Ramos (cell line): Measurements from ENCODE around the gene MED13L.
"Not testable (repeated sequence)": the region's sequence is repeated elsewhere in the genome, so short reads cannot be mapped to it uniquely, and the experiment has no call there.

ENCODE experiments used
- in situ Hi-C: fragments of 300-500 bp; cut with MboI; formaldehyde crosslinking; loops from one replicate; pipeline ENCODE4 v1.14.3; 2022; ENCODE audit warnings: low sequenced_read_pairs; ENCODE audit not compliant: unreplicated experiment

MED13L gene

DNA sequence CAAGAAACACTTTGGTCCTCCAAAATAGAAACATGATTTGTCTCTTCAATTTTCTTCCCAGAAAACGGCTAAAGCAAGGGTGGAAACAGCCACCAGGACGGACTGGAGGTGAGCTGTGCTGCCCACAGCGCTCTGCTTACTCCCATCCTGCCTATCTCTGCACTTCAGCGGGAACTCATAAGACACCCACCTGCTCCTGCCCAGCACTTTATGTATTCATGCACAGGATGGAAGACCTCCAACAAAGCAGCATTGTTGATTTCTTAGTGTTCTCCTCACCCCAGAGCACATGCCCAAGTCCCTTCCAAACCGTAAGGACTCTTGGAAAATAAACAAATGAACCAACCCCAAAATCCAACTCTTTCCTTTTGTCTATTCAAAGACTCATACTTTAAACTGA, 277.2 kb downstream of the MED13L start:
- in situ Hi-C loops = no loop called here

DNA sequence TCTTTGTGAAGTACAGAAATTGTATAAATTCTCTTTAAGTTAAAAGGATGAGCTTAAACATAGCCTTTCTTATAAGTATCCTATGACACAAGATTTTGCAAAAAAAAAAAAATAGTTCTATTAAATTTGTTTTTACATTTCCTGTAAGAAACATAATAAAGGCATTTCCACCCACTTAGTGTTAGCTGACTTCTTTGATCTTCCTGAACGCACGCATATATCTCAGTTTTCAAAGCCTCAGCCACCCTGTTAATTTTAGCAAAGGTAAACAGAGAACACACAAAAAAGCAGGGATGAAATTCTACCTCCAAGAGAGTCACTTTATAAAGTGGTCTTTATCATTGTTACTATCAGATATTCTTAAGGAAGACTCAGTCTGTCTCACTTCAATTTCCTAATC, 277.9 kb downstream of the MED13L start:
- in situ Hi-C loops = loop anchor here (10.0 kb wide), 1 partner anchor 605 kb away; no protein-coding TSS in a partner anchor

DNA sequence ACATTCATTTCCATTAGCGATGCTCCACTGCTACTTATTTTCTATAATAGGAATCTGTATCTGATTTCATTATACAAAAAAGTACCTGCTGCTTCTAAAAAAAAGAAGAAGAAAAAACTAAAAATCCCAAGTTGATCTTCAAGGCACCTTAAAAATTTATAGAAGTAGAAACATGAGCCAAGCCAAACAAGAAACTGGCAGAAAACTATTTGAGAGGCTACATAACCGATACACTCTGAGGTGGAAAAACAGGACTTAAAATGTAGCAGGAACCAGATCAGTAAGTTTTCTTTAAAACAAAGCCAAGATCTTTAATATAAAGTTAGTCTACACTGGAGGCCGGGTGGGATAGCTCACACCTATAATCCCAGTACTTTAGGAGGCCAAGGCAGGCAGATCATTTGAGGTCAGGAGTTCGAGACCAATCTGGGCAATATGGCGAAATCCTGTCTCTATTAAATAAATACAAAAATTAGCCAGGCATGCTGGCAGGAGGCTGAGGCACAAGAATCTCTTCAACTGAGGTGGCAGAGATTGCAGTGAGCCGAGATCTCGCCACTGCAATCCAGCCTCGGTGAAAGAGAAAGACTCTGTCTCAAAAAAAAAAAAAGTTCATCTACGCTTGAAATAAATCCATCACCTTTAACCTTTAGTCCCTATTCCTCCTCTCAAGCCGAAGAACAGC, 278.6 kb downstream of the MED13L start:
- in situ Hi-C loops = loop anchor here (10.0 kb wide), 1 partner anchor 606 kb away; no protein-coding TSS in a partner anchor

DNA sequence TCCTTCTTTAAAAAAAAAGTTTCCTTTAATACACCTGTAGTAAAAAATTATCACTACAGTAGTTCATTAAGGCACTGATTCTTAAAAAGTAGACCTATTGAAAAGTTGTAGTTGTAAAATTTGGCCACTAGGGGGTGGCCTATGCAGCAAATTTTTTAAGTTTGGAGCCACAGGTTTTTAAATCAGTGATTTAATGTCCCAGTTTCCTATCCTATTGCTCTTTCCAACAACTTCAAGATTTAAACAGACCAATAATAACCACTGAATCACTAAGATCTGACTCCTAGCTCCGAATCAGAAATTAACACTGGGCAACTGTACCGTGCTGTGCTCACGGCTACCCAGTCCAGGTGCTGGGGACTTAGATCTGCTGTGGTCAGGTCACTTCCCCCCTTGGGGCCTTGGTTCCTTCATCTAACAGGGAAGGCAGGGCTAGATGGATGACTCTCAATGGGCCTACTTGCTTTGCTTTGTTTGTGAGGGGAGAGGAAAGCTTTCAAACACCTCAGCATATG, 279.3 kb downstream of the MED13L start:
- in situ Hi-C loops = loop anchor here (10.0 kb wide), 1 partner anchor 607 kb away; no protein-coding TSS in a partner anchor

DNA sequence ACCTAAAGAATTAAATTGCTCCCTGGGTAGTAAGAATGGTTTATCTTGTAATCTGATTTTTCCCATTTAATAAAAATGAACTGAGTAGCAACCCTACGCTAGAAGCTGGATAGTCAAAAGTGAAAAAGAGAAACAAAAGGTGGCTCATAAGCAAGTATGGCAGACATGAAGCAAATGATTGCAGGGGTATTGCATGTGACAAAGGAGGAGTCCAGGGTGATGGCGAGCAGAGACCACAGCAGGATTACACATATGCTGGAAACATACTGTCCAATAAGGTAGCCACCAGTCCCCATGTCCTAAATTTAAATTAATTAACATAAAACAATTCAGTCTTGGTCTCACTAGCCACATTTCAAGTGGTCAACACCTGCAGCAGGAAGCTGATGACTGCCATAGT, 283.8 kb downstream of the MED13L start:
- in situ Hi-C loops = loop anchor here (10.0 kb wide), 1 partner anchor 611 kb away; no protein-coding TSS in a partner anchor

DNA sequence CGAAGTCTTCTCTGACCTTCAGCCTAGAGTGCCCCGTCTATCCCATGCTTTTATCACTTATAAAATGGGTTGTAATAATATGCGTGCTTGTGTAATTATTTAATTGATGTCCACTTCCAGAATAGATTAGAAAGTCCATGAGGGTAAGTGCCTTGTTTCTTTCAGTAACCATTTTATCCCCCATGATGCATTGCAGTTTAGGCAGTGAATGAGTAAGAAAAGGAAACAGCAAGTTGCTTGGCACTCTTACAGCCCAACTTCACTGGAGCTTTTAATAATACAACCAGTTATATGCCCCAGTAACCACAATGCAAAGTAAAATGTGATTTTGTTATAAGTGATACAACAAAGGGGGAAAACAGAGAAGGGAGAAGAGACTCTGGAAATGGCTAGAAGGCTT, 287.3 kb downstream of the MED13L start:
- in situ Hi-C loops = loop anchor here (10.0 kb wide), 1 partner anchor 615 kb away; no protein-coding TSS in a partner anchor

DNA sequence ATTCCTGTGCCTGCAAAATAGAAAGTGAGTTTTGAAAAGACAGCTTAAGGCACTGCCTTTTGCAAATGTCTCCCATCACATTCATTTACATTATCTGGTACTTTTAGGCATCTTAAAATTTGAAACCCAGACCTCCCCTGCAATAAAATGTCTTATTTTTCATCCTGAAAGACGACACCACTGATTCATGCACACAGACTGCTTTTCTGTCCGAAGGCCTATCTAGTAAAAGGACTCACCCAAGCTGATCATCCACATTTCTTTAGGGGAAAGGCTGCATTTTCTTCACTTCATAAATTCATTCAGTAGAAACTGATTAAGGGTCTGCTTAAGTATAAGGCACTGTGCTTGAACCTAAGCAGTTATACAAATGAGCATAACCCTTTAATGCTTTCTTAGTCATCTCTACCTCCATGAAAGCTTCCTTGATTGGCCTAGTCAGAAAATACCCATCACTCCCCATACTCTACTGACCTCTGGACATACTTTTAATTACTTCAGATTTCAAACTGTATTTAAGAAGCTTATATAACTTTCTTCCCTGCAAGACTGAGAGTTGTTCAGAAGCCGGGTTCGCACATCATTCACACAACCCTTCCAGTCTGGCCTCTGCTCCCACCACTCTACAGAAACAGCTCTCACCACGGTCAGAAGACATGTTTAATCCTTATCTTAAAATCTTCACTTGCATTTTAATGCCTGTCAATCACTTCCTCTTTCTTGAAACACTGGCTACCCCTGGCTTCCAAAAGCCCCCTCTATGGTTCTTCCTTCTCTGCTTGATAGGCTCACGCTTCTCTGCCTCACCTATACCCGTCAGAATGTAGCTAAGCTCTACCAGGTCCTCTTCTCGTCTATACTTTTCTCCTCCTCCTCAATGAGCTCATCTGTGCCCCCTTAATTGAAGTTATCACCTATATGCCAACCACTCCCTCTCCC, 288.6 kb downstream of the MED13L start:
- in situ Hi-C loops = no loop called here

DNA sequence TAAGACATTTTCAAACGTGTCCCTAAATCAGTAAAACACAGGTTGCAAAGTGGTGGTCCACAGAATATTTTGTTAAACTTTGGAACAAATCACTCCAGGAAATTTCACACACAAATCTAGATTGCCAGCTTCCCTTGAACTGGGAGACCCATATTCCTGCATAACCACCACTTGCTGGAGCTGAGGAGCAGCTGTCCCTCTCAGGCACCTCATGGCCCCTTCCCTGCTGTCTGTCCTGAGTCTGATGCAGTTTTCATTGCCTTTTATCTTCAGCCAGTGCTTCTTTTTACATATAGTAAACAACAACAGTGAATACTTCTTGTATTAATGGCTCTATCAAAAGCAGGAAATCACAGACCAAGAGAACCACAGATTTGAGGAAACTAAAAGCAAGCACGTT, 289.3 kb downstream of the MED13L start:
- in situ Hi-C loops = no loop called here

DNA sequence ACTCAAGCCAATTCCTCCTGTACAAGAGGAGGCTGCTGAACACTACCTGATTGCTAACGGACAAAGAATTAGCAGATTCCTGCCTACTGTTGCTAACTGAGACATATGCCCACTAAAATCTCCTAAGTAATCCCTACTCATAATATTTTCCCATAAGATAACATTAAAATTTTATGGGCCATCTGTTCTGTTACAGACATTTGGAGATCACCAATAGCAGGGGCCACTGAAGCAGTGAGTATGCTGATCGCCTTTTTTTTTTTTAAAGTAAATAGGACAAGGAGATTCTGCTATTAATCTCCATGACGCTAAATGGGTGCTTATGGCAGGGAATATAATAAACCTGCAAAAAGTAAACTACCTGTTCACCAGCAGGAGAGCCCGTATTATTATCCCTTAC, 292.9 kb downstream of the MED13L start:
- in situ Hi-C loops = no loop called here

DNA sequence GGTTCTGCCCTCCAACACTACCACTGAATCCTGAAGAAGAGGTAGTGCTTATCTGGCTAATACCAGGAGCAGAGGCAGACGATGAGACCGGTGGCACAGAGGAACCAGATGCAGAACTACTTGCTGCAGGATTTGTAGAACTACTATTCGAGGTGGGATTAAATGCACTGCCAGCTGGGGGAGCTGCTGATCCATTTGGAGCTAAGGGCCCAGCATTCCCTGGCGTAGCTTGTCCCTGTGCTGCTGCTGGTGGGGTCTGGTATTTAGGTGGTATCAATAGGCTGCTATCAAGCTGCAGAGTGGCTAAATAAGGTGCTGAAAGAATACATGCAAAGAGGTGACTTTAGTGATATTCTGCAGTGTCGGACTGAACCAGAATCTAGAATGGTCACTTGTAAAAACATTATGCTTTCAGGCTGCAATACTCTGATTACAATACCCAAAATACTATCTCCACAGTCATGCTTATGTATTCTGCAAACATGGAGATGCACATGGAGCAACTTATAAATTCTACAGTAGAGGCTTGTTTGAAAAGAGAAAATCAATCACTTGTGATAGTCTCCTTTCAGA, 294.2 kb downstream of the MED13L start:
- in situ Hi-C loops = no loop called here

DNA sequence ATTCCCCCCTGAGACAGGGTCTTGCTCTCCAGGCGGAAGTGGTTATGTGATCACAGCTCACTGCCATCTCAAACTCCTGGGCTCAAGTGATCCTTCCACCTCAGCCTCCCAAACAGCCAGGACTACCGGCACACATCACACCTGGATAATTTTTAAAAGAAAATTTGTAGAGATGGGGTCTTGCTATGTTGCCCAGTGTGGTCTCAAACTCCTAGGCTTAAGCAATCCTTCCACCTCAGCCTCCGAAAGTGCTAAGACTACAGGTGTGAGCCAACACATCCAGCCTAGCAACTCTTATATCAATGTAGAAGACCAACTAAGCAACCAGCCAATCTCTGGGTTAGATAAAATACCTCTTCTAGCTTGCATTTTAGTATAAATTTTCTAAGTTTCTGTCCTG, 297.2 kb downstream of the MED13L start:
- in situ Hi-C loops = no loop called here

DNA sequence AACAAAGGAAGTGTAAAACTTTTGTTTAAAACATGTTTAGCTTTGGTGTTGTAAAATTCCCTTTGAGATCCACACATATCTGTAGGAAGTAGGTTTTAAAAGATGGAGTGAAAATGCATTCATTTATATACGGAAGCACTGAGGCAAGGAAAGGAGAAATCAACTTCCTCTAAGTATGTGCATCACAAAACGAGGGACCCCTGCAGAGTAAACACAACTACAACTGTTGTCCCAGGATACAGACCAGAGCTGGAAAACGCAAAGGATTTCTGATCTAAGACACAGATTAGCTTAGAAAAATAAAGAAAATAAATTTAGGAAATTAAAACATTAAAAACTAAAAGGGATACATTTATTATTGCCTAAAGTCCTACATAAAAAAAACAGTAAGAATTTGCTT, 297.6 kb downstream of the MED13L start:
- in situ Hi-C loops = no loop called here

DNA sequence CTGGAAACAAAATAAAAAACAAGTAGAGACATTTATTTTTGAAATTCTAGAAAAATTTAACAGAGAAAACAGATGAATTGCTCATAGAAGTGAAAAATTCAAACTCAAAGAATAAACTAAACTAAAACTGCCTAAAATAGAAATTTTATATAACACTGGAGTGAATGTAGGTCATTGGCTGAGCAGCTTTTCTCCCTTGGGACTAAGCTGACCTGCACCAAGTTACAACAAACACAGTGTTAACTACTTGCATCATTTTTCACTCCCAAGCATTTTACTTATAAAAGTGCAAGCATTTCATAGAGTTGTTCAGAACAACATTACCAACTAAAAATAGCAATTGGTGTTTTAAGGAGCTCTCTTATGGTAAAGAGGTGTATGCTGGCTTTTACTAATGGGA, 298.1 kb downstream of the MED13L start:
- in situ Hi-C loops = no loop called here

DNA sequence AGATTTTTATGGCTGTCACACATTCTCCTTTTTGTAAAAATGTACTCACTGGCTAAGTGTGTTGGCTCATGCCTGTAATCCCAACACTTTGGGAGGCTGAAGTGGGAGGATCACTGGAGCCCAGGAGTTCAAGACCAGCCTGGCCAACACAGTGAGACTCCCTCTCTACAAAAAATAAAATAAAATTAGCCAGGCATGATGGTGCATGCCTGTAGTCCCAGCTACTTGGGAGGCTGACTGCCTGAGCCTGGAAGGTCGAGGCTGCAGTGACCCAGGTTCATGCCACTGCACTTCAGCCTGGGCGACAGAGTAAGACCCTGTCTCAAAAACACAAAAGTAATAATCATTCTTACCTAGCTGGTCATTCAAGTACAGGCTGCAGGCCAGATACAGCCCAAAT, 300.7 kb downstream of the MED13L start:
- in situ Hi-C loops = not testable (repeated sequence)

DNA sequence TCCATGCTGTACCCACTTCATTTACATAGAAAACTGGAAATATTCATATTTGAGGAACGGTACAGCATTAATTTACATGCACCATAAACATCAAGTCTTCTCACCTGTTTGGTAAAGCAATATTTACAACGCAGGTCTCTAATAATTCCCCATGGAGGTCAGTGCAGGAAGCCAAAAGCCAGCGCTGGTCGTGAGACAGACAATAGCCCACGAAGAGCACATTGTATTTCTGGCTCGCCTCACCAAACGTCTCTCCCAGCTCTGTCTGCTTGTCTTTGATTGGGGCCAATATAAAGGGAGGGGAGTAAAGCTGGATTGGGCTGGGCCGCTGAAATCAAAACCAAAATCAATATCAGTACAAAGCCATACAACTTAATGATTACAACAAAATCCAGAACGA, 302.1 kb downstream of the MED13L start:
- in situ Hi-C loops = no loop called here

DNA sequence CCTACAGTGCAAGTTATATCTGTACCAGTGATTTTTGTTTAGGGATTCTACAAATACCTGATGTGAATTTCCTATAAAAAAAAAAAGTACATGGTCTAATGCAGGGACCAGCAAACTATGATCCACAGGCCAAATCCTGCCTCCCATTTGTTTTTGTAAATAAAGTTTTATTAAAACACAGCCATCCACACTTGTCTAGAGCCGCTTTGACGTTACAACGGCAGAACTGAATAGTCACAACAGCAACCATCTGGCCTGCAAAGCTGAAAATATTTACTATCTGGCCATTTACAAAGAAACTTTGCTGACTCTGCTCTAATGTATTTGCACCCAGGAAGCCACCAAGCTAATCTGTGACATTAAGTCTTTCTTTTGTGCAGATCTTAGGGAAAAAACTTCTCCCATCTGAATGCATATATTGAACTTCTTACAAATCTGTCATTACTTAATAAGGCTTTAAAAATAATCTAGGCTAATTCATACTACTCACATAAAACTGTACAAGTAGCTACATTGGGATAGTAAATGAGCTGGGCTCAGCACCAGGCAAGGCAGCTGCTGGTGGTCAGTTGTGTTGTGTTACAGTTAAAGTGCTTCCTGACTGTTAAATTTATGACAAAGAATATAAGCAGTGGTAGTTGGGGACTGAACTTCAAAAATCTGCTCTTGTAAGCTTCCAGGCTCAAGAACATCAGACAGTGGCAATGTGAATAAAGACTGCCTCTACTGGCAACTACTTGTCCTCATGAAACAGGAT, 303.3 kb downstream of the MED13L start:
- in situ Hi-C loops = no loop called here

DNA sequence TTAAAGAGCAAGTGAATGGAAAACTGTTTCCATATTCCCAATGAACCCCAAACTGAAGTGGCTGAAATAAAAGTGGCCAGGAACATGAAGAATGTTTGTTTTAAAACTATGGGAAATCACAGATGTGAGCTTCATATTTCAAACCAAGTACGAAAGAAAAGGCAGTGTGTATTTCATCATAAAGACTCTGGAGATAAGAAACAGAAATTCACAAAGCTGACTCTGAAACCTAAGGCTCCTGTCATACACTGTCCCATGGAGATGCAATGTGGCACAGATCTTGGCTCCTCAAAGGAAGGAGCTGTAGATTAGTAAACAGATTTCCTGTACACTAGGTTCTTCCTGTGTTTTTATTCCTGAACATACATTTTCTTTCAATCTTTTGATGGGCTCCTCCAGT, 304.4 kb downstream of the MED13L start:
- in situ Hi-C loops = no loop called here

DNA sequence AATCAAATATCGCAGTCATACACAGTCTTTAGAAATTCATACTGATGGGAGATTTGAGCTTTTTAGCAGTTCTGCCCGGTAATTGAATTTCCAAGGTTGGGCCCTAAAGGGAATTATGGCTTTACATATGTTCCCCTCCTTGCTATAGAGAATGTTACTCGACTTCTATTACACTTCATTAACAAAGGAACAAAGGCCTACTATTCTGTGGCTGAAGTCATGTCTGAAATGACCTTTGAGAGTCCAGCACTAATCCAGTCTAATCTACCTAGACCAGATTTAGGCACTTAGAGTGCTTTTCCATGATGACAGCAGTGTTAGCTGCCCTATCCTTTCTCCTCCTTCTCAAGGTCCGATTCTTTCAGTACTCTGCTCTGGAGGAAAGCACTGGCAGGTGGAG, 305.3 kb downstream of the MED13L start:
- in situ Hi-C loops = no loop called here

DNA sequence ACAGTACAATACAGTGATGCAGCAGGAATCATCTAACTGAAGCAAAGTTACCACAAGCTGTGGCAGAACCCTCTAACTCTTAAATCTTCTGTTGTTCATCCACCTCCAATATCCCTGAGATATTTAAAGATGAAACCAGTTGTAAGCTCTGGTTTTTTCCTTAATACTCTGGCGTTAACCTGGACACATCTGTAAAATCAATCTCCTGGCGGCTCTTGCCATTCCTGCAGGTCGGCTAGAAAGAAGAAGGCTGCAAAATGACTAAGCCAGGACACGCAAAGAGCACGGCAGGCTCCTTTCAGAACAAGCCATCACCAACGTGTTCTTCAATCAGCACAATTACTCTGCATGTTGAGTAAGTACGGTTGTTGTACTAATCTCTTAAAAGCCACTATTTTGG, 309.3 kb downstream of the MED13L start:
- in situ Hi-C loops = no loop called here

DNA sequence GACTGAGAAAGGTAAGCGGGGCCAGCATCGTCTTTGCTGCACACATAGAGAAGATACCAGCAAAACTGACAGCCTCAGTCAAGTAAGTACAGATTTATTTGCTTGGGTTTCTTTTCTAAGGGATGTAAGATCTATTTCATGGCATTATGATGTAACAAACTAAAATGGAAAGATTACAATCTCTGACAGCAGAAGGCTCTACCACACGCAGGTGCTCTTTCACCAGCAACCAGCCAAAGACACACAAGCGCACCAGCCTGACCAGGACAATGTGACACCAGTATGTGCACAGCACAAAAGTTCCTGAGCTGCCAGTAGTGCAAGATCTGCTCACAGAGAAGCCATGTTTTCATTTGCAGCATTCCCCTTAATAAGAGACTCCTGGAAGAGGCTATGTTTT, 311.1 kb downstream of the MED13L start:
- in situ Hi-C loops = no loop called here
